Spleen (tissue), 7 donors: ENCODE measurements around the gene GPER1.

ENCODE experiments used
- CTCF ChIP-seq, 11 experiments: fragments of 200-600 bp in 7 of 11; fragments of 450-650 bp in 4 of 11; sonication (generic) in 4 of 11; IDR thresholded peaks in 8 of 11; conservative IDR thresholded peaks in 3 of 11; 1 replicate in 7 of 11; 2 replicates in 4 of 11; pipeline versions ENCODE4 v1.4.0 to v1.8.0; 2016 to 2021; ENCODE audit warnings: antibody characterized with exemption in 11 of 11, inconsistent platforms in 4 of 11, mild to moderate bottlenecking in 1 of 11
- POLR2AphosphoS5 ChIP-seq, 3 donors: sonication (generic); formaldehyde crosslinking; IDR thresholded peaks; one replicate each; pipeline ENCODE4 v1.5.1; 2017; ENCODE audit warnings: antibody characterized with exemption in 3 of 3
- donor health status: DM: no; HTN: no; CAD: no; lungs with moderate emphysema.
- donor health status: DM: no; HTN: no; CAD: no.
- donor health status: DM: no; HTN: no; CAD: no.

GRCh38 chr7:1042492-1042833 is 45.5 kb upstream of the GPER1 start:
- TF ChIP-seq POLR2AphosphoS5 (IDR thresholded peaks at IDR 0.05): peak in 1 of 3 donors; percentile 6
- TF ChIP-seq CTCF (IDR thresholded peaks at IDR 0.05 in 8 of 11, conservative IDR thresholded peaks at IDR 0.05 in 3 of 11): no peak
